Stimulated activated CD4-positive, alpha-beta T cell treated with anti-CD3 and anti-CD28 coated beads, TNF-alpha, amount 100 ng/mL, for 24 hours (primary cell): ENCODE measurements around the gene RNF149.

Experiments used
- DNase-seq, 3 experiments: peaks; one replicate each; pipeline ENCODE4 v3.0.0-alpha.2; 2020; ENCODE audit warnings: low read depth in 3 of 3

RNF149 gene

DNA sequence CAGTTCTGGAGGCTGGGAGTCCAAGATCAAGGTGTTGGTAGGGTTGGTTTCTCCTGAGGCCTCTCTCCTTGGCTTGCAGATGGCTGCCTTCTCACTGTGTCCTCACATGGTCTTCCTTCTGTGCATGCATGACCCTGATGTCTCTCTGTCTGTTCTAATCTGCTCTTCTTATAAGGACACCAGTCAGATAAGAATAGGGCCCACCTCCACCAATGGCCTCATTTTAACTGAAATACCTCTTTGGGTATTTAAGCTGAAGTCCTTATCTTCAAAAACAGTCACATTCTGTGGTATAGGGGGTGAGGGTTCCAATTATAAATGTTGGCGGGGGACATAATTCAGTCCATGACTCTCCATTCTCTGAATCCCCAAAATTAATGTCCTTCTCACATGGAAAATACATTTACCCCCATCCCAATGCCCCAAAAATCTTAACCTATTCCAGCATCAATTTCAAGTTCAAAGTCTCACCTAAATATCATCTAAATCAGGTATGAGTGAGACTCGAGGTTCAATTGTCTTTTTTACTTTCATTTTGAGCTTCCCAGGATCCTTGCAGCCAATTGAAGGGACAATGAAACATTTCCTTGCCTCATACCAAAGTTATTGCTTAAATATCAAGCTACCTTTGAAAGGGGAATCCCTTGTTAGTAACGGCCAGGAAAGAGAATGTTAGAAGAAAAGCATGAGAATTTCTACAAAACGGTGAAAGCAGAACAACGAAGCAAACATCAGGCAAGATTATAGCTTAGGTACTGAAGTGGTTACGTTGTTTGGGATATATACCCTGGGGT, 76.4 kb downstream of the RNF149 start:
- DNase-seq: no peak

DNA sequence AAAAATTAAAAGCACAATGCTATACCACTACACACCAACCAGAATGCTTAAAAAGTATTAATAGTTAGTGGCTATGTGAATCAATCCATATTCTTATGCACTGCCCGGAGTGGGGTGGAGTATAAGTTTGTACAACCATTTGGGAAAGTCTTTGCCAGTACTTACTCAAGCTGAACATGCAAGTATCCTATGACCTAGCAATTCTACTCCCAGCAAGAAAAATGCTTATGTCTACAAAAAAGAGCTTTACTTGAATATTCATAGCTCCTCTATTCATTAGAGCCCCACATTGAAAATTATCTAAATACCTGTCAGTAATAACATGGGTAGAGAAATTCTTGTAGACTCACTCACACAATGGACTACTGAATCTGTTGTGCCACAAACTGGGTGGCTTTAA, 77.3 kb downstream of the RNF149 start:
- no peak for DNase-seq

DNA sequence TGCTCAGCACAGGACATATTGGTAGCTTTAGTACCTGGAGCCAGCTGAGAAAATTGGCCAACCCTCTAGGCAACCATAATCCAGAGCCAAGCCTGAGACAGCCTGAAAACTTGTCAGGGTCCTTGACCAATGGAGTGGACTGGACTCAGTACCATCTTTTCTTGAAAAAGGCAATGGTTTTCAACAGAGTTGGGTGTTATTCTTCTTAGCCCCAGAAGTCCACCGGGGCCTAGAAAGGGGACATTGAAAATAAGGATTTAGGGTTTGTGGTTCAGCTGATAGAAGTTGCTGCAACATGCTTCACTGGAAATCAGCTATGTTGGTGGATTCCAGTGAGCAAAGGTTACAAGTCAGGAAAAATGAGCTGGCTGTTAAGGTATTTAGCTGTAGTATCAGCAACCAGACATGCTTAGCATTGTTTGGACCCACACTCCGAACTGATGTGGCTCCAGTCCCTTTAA, 77.9 kb downstream of the RNF149 start:
- no peak for DNase-seq
